Testis (tissue), 2 donors: ENCODE data around the gene MEP1A.

Source experiments
- CTCF ChIP-seq, 3 experiments: fragments of 450-650 bp in 2 of 3; fragments of 200-600 bp in 1 of 3; sonication (generic) in 1 of 3; IDR thresholded peaks; one replicate each; pipeline ENCODE4 v1.5.1; 2016 to 2019; ENCODE audit warnings: antibody characterized with exemption in 3 of 3, mild to moderate bottlenecking in 2 of 3, moderate library complexity in 1 of 3
- POLR2A ChIP-seq: fragments of 450-650 bp; IDR thresholded peaks from one replicate; pipeline ENCODE4 v1.6.1; 2017; ENCODE audit warnings: antibody characterized with exemption, mild to moderate bottlenecking, moderate library complexity

- TF ChIP-seq POLR2A (no peak), CTCF (IDR thresholded peaks at IDR 0.05) (no peak)
Measured at GRCh38 chr6:46882645-46883044, 89.5 kb downstream of the MEP1A start.
